ENCODE measurements around the gene EMC9. TPM values are rescaled to one million over a fixed set of nuclear protein-coding genes. Genes with fewer than 3 reads are reported as not detected.

EMC9 gene
- total and polyA plus RNA-seq, 8 donors: 13.5 to 24.3 (median 22.5) TPM

DNA sequence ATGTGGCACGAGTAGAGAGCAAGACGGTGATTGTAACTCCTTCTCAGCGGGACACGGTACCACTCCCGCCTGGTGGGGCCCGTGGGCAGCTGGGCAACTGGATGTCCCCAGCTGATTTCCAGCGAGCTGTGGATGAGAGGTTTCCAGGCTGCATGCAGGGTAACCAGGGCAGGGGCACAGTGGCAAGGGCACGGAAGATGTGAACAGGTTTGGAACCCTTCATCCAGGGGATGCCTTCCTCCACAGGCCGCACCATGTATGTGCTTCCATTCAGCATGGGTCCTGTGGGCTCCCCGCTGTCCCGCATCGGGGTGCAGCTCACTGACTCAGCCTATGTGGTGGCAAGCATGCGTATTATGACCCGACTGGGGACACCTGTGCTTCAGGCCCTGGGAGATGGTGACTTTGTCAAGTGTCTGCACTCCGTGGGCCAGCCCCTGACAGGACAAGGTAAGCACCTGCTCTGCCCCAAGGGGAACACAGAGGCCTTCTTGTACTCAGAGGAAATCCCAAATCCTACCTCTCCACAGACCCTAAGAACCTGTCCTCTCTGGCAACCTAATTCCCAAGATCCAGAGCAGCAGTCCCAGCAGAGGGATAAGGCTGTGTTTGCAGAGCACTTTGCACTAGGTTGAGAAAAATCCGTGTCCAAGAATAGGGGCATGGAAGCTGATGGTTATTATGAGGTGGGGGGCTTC is 43.0 kb downstream of the EMC9 start:
- no peaks in the 10 kb centered on the region for H3K27me3 ChIP-seq
- H3K36me3 ChIP-seq: peaks cover 0 to 60% of the 10 kb centered on the region in 2 donors
- intact Hi-C loops (cut with DNase I): loop anchor here in 1 of 2 donors (10.0 kb wide), 1 partner anchor 84 kb away; no protein-coding TSS in a partner anchor
- H3K4me1 ChIP-seq: peaks cover 2 to 39% of the 10 kb centered on the region in 2 donors
- TF ChIP-seq, protein P1, sequence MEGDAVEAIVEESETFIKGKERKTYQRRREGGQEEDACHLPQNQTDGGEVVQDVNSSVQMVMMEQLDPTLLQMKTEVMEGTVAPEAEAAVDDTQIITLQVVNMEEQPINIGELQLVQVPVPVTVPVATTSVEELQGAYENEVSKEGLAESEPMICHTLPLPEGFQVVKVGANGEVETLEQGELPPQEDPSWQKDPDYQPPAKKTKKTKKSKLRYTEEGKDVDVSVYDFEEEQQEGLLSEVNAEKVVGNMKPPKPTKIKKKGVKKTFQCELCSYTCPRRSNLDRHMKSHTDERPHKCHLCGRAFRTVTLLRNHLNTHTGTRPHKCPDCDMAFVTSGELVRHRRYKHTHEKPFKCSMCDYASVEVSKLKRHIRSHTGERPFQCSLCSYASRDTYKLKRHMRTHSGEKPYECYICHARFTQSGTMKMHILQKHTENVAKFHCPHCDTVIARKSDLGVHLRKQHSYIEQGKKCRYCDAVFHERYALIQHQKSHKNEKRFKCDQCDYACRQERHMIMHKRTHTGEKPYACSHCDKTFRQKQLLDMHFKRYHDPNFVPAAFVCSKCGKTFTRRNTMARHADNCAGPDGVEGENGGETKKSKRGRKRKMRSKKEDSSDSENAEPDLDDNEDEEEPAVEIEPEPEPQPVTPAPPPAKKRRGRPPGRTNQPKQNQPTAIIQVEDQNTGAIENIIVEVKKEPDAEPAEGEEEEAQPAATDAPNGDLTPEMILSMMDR (IDR thresholded peaks at IDR 0.05): no peak
- no peak overlapping the region for H3K27ac ChIP-seq
- ATAC-seq (no peak), DNase-seq (peak in 2 of 4 donors; percentile 31 to 62)
- H3K9me3 ChIP-seq: no peaks in the 10 kb centered on the region
- H3K4me3 ChIP-seq: no peak overlapping the region

DNA sequence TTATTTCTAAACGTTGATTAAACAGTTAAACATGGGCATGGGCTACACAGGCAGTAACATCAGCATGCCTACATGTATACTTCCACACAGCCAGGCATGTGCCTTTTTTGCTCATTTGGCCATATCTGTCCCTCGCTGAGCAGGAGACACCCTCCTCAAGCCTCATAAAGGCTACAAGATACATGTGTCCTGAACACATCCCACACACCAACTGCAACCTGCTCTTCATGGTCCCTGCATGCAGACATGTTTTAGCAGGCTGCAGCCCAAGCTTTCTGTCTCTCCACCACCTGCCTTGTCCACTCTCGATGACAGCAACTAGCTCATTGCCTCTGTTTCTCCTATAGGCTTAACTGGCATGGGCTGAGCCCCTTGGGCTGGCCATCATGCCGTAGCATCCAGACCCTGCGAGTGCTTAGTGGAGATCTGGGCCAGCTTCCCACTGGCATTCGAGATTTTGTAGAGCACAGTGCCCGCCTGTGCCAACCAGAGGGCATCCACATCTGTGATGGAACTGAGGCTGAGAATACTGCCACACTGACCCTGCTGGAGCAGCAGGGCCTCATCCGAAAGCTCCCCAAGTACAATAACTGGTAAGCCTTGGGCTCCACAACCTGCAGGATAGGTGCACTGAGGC is 44.7 kb downstream of the EMC9 start:
- H3K36me3 ChIP-seq: peaks cover 0 to 46% of the 10 kb centered on the region in 2 donors
- TF ChIP-seq, protein P1 (IDR thresholded peaks at IDR 0.05): no peak
- H3K27me3 ChIP-seq: no peaks in the 10 kb centered on the region
- ATAC-seq: no peak
- no peak overlapping the region for H3K27ac ChIP-seq
- DNase-seq: peak in 2 of 4 donors; percentile 19 to 20
- intact Hi-C loops (cut with DNase I): loop anchor here in 1 of 2 donors (10.0 kb wide), 1 partner anchor 82 kb away; no protein-coding TSS in a partner anchor
- H3K4me3 ChIP-seq: no peak overlapping the region
- peaks cover 6 to 50% of the 10 kb centered on the region in 2 donors for H3K4me1 ChIP-seq
- H3K9me3 ChIP-seq: no peaks in the 10 kb centered on the region

DNA sequence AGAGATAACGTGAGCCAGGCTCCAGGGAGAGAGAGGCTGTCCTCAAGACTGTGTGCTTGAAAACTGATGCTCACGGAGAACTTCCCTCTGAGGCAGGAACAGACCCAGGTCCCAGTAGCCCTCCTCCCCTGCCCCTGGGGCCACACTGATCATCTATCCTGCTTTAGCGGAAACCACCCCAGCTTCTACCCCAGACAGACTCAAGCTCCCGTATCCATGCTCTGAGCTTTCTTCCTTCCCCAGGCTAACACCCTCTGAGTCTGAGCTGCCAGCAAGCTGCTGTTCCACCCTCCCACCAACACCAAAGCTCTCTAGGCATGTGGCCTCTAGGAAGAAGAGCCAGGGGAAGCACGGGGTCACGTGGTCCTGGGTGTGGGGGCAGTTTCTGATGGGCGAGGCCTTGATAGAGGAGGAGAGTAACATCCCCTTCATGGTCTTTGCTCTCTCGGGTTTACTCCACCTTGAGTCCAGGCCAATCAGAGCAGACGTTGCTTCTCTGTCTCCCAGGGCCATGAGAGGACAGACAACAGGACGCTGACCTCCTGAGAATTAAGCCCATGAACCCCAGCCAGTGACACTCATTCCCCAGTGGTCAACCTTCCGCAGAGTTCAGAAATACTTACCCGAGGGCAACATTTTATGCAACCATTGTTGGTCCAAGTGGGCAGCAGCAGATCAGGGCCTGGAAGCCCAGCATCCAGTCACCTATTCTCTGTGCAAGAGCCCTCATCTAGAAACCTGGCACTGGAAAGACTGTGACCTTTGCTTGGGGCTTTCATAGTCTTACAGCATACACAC is 45.9 kb downstream of the EMC9 start:
- Histone ChIP-seq H3K27me3 (no peaks in the 10 kb centered on the region), H3K36me3 (peaks cover 0 to 35% of the 10 kb centered on the region in 2 donors), H3K4me3 (peak overlapping the region; percentile 89 to 93), H3K9me3 (no peaks in the 10 kb centered on the region), H3K27ac (peak overlapping the region; percentile 95), H3K4me1 (peaks cover 6 to 53% of the 10 kb centered on the region in 2 donors)
- TF ChIP-seq, protein P1 (IDR thresholded peaks at IDR 0.05): no peak
- intact Hi-C loops (cut with DNase I): loop anchor here in 1 of 2 donors (10.0 kb wide), 1 partner anchor 81 kb away; no protein-coding TSS in a partner anchor
- ATAC-seq (peak; percentile 1), DNase-seq (peak in 3 of 4 donors; percentile 24 to 84 (median 63))

DNA sequence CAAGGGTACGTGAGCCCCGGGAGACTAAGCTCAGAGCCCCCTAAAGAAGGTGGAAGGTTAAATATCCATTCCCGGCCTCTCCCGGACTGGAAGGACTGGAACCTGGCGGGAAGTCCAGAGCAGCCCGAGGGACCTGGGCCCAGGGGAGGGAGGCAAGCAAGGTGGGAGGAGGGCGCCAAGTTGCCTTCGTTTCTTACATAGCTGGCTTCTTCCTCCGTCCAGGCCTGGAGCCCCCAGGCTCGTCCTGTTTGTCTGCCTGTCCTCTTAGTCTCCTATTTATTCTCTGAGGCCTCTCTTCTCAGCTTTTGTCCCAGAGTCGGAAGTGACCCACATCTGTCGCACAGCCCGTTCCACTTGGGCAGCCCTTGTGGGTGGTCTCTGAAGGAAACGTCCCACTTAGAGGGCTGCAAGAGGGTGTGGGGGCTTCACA is 46.5 kb downstream of the EMC9 start:
- no peaks in the 10 kb centered on the region for H3K9me3 ChIP-seq
- peak; percentile 4 for ATAC-seq
- H3K27me3 ChIP-seq: no peaks in the 10 kb centered on the region
- TF ChIP-seq, protein P1 (IDR thresholded peaks at IDR 0.05): no peak
- peak overlapping the region; percentile 95 for H3K27ac ChIP-seq
- H3K36me3 ChIP-seq: peaks cover 0 to 28% of the 10 kb centered on the region in 2 donors
- intact Hi-C loops (cut with DNase I): loop anchor here in 1 of 2 donors (10.0 kb wide), 1 partner anchor 80 kb away; no protein-coding TSS in a partner anchor
- peaks cover 6 to 53% of the 10 kb centered on the region in 2 donors for H3K4me1 ChIP-seq
- no peak for DNase-seq
- peak overlapping the region; percentile 89 to 93 for H3K4me3 ChIP-seq
